Measurements from ENCODE around the gene PLEKHS1. TPM values are rescaled to one million over a fixed set of nuclear protein-coding genes. Genes with fewer than 3 reads are reported as not detected.

Gene PLEKHS1
- total RNA-seq, 2 donors from 2014 or later: 0.84 to 13.3 TPM

DNA sequence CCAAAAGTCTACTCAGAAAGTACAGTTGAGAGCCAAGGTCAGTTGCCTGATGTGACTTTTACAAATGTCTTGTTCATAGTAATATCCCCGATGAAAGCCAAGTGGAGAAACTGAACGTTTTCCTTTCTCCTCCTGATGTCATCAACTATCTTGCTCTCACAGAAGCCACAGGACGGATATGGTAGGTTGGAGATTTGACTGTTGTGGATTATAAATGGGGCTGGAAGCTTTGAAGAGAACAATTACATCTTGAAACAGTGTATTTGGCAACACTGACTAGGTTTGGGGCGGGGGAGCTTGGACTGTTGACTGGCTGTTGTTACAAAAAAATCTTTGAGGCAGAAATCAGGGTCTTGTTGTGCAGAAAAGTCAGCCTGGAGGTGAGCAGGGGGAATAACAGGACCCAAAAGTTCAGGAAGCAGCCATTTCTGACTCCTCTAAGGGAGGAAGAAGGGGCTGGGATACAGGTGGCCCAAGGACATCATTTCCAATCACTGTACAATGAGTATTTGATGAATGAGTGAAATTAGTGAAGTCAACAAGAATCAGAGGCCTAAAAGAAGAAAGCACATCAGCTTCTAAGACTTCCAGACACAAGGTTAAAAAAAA, 24.3 kb downstream of the PLEKHS1 start:
- TF ChIP-seq, protein P1, sequence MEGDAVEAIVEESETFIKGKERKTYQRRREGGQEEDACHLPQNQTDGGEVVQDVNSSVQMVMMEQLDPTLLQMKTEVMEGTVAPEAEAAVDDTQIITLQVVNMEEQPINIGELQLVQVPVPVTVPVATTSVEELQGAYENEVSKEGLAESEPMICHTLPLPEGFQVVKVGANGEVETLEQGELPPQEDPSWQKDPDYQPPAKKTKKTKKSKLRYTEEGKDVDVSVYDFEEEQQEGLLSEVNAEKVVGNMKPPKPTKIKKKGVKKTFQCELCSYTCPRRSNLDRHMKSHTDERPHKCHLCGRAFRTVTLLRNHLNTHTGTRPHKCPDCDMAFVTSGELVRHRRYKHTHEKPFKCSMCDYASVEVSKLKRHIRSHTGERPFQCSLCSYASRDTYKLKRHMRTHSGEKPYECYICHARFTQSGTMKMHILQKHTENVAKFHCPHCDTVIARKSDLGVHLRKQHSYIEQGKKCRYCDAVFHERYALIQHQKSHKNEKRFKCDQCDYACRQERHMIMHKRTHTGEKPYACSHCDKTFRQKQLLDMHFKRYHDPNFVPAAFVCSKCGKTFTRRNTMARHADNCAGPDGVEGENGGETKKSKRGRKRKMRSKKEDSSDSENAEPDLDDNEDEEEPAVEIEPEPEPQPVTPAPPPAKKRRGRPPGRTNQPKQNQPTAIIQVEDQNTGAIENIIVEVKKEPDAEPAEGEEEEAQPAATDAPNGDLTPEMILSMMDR (IDR thresholded peaks at IDR 0.05): no peak
- H3K27me3 ChIP-seq: no peaks in the 10 kb centered on the region
- no peak overlapping the region for H3K27ac ChIP-seq
- no peaks in the 10 kb centered on the region for H3K9me3 ChIP-seq
- intact Hi-C loops (cut with DNase I): loop anchor here (5.0 kb wide), 1 partner anchor 38 kb away; no protein-coding TSS in a partner anchor
- no peaks in the 10 kb centered on the region for H3K36me3 ChIP-seq
- DNase-seq: no peak
- H3K4me3 ChIP-seq: no peak overlapping the region
- H3K9ac ChIP-seq (ENCODE audit: low read depth in 2 of 2, low read length in 2 of 2): no peak overlapping the region
- H3K4me1 ChIP-seq: no peaks in the 10 kb centered on the region

DNA sequence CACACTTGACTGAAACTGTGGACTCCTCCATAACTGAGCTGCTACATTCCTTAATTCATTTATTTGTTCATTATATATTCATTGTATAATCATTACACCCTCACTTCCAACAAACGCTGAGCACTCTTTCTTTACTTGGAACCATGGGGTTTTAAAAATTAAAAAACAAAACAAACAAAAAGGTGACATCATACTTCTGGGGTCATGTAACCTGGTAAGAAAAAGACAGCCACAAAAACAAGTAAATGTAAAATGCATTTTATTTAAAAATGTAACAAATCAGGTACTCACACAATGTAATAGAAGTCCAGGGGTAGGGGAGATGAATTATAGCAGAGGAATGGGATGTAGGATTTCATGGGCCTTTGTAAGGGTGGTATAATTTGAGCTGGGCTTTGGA, 25.1 kb downstream of the PLEKHS1 start:
- Histone ChIP-seq H3K9me3 (no peaks in the 10 kb centered on the region), H3K4me3 (no peak overlapping the region), H3K9ac (ENCODE audit: low read depth in 2 of 2, low read length in 2 of 2) (no peak overlapping the region), H3K27ac (no peak overlapping the region), H3K27me3 (no peaks in the 10 kb centered on the region), H3K4me1 (no peaks in the 10 kb centered on the region), H3K36me3 (no peaks in the 10 kb centered on the region)
- intact Hi-C loops (cut with DNase I): loop anchor here (5.0 kb wide), 1 partner anchor 39 kb away; no protein-coding TSS in a partner anchor
- TF ChIP-seq, protein P1 (IDR thresholded peaks at IDR 0.05): no peak
- no peak for DNase-seq

DNA sequence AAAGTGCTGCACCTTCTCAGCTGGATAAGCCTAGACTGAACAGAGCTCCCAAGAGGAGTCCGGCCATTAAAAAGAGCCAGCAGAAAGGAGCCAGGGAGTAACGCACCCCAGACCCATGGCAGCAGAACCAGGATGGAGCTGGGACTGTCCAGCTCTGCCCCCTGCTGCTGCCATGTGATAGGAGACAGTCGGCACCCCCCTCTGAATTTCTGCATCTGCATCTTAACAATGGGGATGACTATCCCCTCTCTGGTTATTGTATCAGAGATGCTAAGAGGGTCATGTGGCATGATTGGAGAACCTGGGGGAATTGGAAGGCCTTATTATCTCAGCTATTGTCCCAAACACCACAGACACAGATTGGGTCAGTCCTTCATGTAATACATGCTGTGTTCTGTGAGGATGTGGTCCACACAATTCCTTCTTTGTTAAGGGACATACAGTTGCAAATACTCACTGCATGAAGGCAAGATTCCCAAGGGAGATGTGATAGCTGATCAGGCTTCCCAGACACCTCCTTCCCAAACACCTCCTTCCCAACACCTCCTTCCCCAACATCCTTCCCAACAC, 29.3 kb downstream of the PLEKHS1 start:
- TF ChIP-seq, protein P1 (IDR thresholded peaks at IDR 0.05): no peak
- intact Hi-C loops (cut with DNase I): no loop called here
- no peak for DNase-seq
- no peaks in the 10 kb centered on the region for H3K4me1 ChIP-seq
- H3K36me3 ChIP-seq: no peaks in the 10 kb centered on the region
- no peak overlapping the region for H3K9ac ChIP-seq (ENCODE audit: low read depth in 2 of 2, low read length in 2 of 2)
- H3K9me3 ChIP-seq: no peaks in the 10 kb centered on the region
- no peak overlapping the region for H3K27ac ChIP-seq
- H3K4me3 ChIP-seq: no peak overlapping the region
- H3K27me3 ChIP-seq: no peaks in the 10 kb centered on the region

DNA sequence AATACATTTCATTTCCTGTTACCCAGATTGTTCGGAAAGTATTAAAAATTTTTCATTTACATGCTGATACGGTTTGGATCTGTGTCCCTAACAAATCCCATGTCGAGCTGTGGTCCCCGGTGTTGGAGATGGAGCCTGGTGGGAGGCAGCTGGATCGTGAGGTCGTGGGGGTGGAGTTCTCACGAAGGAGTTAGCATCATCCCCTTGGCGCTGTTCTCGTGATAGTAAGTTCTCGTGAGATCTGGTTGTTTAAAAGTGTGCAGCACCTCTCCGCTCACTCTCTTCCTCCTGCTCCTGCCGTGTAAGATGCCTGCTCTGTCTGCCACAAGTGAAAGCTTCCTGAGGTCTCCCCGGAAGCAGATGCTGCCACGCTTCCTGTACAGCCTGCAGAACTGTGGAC, 30.9 kb downstream of the PLEKHS1 start:
- Histone ChIP-seq H3K4me1 (no peaks in the 10 kb centered on the region), H3K4me3 (no peak overlapping the region), H3K27me3 (no peaks in the 10 kb centered on the region), H3K27ac (no peak overlapping the region), H3K36me3 (no peaks in the 10 kb centered on the region), H3K9ac (ENCODE audit: low read depth in 2 of 2, low read length in 2 of 2) (no peak overlapping the region), H3K9me3 (no peaks in the 10 kb centered on the region)
- TF ChIP-seq, protein P1 (IDR thresholded peaks at IDR 0.05): no peak
- no peak for DNase-seq
- intact Hi-C loops (cut with DNase I): no loop called here

DNA sequence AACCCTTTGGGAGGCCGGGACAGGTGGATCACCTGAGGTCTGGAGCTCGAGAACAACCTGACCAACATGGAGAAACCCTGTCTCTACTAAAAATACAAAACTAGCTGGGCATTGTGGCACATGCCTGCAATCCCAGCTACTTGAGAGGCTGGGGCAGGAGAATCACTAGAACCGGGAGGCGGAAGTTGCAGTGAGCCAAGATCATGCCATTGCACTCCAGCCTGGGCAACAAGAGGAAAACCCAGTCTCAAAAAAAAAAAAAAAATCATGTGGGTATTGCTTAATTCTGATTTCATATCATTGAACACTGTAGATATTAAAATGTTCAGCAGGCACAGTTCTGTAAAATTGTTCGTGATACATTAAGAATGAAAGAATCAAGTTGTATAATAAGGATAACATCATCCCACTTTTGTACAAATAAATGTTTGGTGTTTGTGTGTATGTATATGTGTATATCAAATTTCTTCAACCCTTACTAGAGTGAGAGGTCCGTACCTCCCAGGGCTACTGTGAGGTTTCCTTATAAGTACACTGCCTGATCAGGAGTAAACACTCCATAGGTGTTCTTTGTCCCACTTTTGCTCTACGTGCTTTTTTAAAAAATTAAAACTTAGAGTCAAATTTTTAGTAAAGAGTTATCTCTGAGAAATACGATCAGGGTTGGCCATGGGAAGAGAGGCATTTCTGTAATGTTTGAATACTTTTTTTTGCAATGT, 31.7 kb downstream of the PLEKHS1 start:
- H3K4me1 ChIP-seq: no peaks in the 10 kb centered on the region
- no peaks in the 10 kb centered on the region for H3K36me3 ChIP-seq
- no peak for DNase-seq
- H3K27me3 ChIP-seq: no peaks in the 10 kb centered on the region
- no peak overlapping the region for H3K9ac ChIP-seq (ENCODE audit: low read depth in 2 of 2, low read length in 2 of 2)
- no peaks in the 10 kb centered on the region for H3K9me3 ChIP-seq
- H3K4me3 ChIP-seq: no peak overlapping the region
- TF ChIP-seq, protein P1 (IDR thresholded peaks at IDR 0.05): no peak
- no peak overlapping the region for H3K27ac ChIP-seq
- intact Hi-C loops (cut with DNase I): no loop called here

All from colonic mucosa (tissue), 4 donors.